ENCODE results near the gene MBLAC1.

DNA sequence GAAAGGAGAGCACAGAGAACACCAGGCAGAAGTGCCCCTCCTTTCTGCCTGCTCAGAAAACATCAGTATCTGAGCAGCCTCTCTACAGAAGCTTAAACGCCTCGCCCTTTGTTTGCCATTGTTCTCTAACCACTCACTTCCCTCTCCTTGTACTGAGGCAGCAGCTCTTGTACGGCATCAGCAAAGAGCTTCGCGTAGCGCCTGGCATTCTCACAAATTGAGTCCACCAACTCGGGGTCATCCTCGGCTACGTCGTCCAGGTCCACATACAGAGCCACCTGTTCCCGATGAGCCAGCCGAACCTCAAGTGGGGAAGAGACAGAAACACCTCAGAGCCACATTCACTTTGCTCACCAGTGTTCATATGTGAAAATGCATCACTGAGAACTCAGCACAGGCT lies 27.3 kb upstream of the MBLAC1 start:
- TF ChIP-seq POLR2A (IDR thresholded peaks at IDR 0.05; ENCODE audit: low read depth, low read length) (no peak; the same call in 1 of the 2 replicates), MXI1 (IDR thresholded peaks at IDR 0.05; ENCODE audit: low read depth, low read length) (no peak), SUZ12 (IDR thresholded peaks at IDR 0.05; ENCODE audit: unreplicated experiment) (no peak), TCF12 (IDR thresholded peaks at IDR 0.05; ENCODE audit: low read depth, low read length) (no peak), PAX8 (IDR thresholded peaks at IDR 0.05) (no peak), EZH2 (IDR thresholded peaks at IDR 0.05; ENCODE audit: borderline replicate concordance, control insufficient read depth, low read depth, low read length) (no peak), RBBP5 (conservative IDR thresholded peaks at IDR 0.05) (no peak), EP300 (IDR thresholded peaks at IDR 0.05; ENCODE audit: borderline replicate concordance in 1 of 2, control insufficient read depth in 1 of 2, low read depth in 2 of 2, low read length in 2 of 2) (no peak), STAT1 (conservative IDR thresholded peaks at IDR 0.05) (no peak), ZNF274 (IDR thresholded peaks at IDR 0.05; ENCODE audit: insufficient read depth, insufficient read length) (no peak)
- TF ChIP-seq, protein P1, sequence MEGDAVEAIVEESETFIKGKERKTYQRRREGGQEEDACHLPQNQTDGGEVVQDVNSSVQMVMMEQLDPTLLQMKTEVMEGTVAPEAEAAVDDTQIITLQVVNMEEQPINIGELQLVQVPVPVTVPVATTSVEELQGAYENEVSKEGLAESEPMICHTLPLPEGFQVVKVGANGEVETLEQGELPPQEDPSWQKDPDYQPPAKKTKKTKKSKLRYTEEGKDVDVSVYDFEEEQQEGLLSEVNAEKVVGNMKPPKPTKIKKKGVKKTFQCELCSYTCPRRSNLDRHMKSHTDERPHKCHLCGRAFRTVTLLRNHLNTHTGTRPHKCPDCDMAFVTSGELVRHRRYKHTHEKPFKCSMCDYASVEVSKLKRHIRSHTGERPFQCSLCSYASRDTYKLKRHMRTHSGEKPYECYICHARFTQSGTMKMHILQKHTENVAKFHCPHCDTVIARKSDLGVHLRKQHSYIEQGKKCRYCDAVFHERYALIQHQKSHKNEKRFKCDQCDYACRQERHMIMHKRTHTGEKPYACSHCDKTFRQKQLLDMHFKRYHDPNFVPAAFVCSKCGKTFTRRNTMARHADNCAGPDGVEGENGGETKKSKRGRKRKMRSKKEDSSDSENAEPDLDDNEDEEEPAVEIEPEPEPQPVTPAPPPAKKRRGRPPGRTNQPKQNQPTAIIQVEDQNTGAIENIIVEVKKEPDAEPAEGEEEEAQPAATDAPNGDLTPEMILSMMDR (IDR thresholded peaks at IDR 0.05 in 2 of 3, conservative IDR thresholded peaks at IDR 0.05 in 1 of 3; ENCODE audit: control insufficient read depth in 2 of 3, extremely low read depth in 1 of 3, insufficient read depth in 1 of 3, low read depth in 3 of 3, low read length in 3 of 3) = no peak

All from GM12878 (cell line).